WTC11 (cell line): ENCODE results near the gene RPL39L. TPM values are rescaled to one million over a fixed set of nuclear protein-coding genes. Genes with fewer than 3 reads are reported as not detected.

Source experiments
- ATAC-seq: fragments of 200-7000 bp; cut with Tn5 transposase; 2 replicates; pipeline ENCODE4 v1.10.0; 2021; ENCODE audit warnings: mild to moderate bottlenecking, moderate library complexity
- Bru-seq: library from RNA; stranded (reverse); fragments of 400-500 nt; gene quantifications from one replicate; lab custom pipeline; 2021; lab: Mats Ljungman, UMichigan
- CTCF ChIA-PET: fragments of 300-600 bp; sonication (Branson Sonifier 250); formaldehyde crosslinking; loops from one replicate; lab custom pipeline; 2021; ENCODE audit warnings: antibody characterized with exemption; lab: Charles Lee
- POLR2A ChIA-PET: fragments of 350-600 bp; sonication (Branson Sonifier 250); formaldehyde crosslinking; loops from one replicate; lab custom pipeline; 2021; ENCODE audit warnings: antibody characterized with exemption; lab: Charles Lee
- DNase-seq: peaks from one replicate; pipeline ENCODE4 v3.0.0; 2021; ENCODE audit warnings: low spot score
- H3K27ac Mint-ChIP-seq: 2 replicates; pipeline ENCODE4 v1.8.0; 2021; ENCODE audit warnings: mixed read lengths
- H3K27me3 Mint-ChIP-seq: 2 replicates; pipeline ENCODE4 v1.8.0; 2021; ENCODE audit warnings: low read depth, mild to moderate bottlenecking, moderate library complexity, mixed read lengths
- H3K36me3 Mint-ChIP-seq: 2 replicates; pipeline ENCODE4 v1.8.0; 2021; ENCODE audit warnings: mixed read lengths
- H3K4me1 Mint-ChIP-seq: 2 replicates; pipeline ENCODE4 v1.8.0; 2022; ENCODE audit warnings: mixed read lengths
- H3K4me3 Mint-ChIP-seq: 2 replicates; pipeline ENCODE4 v1.8.0; 2021; ENCODE audit warnings: mild to moderate bottlenecking, moderate library complexity, mixed read lengths
- H3K9me3 Mint-ChIP-seq: 2 replicates; pipeline ENCODE4 v1.8.0; 2021; ENCODE audit warnings: mixed read lengths
- CBFB ChIP-seq: sonication (generic); formaldehyde crosslinking; IDR thresholded peaks from 2 replicates; pipeline ENCODE4 v1.8.1; 2022; ENCODE audit warnings: mild to moderate bottlenecking, low read depth, missing genetic modification reagents
- CREB1 ChIP-seq: sonication (generic); formaldehyde crosslinking; IDR thresholded peaks from 2 replicates; pipeline ENCODE4 v1.8.0; 2023; ENCODE audit warnings: mild to moderate bottlenecking, missing genetic modification reagents
- FOXK1 ChIP-seq: sonication (generic); formaldehyde crosslinking; IDR thresholded peaks from 2 replicates; pipeline ENCODE4 v1.8.0; 2022; ENCODE audit warnings: mild to moderate bottlenecking, moderate library complexity, missing genetic modification reagents
- FOXP1 ChIP-seq: sonication (generic); formaldehyde crosslinking; IDR thresholded peaks from 2 replicates; pipeline ENCODE4 v1.8.0; 2022; ENCODE audit warnings: missing genetic modification reagents, mild to moderate bottlenecking, moderate library complexity, borderline replicate concordance
- HMGXB4 ChIP-seq: sonication (generic); formaldehyde crosslinking; IDR thresholded peaks from 2 replicates; pipeline ENCODE4 v1.8.1; 2023; ENCODE audit warnings: mild to moderate bottlenecking, moderate library complexity, missing genetic modification reagents
- IRF1 ChIP-seq: sonication (generic); formaldehyde crosslinking; IDR thresholded peaks from 2 replicates; pipeline ENCODE4 v1.8.0; 2023; ENCODE audit warnings: missing genetic modification reagents
- IRF2 ChIP-seq: sonication (generic); formaldehyde crosslinking; IDR thresholded peaks from 2 replicates; pipeline ENCODE4 v1.8.0; 2022; ENCODE audit warnings: low read depth, missing genetic modification reagents, borderline replicate concordance
- JAZF1 ChIP-seq: fragments of 250-450 bp; sonication (Bioruptor Pico); IDR thresholded peaks from 2 replicates; pipeline ENCODE4 v1.9.0; 2021; ENCODE audit warnings: moderate library complexity, mild to moderate bottlenecking, inconsistent platforms
- NFATC4 ChIP-seq: fragments of 250-450 bp; sonication (Bioruptor Pico); IDR thresholded peaks from 2 replicates; pipeline ENCODE4 v1.9.0; 2021; ENCODE audit warnings: mild to moderate bottlenecking
- NFE2L1 ChIP-seq: sonication (generic); formaldehyde crosslinking; IDR thresholded peaks from 2 replicates; pipeline ENCODE4 v1.8.1; 2023; ENCODE audit warnings: missing genetic modification reagents
- NR1H2 ChIP-seq: sonication (generic); formaldehyde crosslinking; IDR thresholded peaks from 2 replicates; pipeline ENCODE4 v1.9.0; 2021; ENCODE audit warnings: mild to moderate bottlenecking, moderate library complexity, missing genetic modification reagents
- PREB ChIP-seq: sonication (generic); formaldehyde crosslinking; IDR thresholded peaks from 2 replicates; pipeline ENCODE4 v1.8.1; 2022; ENCODE audit warnings: mild to moderate bottlenecking, missing genetic modification reagents, moderate library complexity, borderline replicate concordance
- PRRX2 ChIP-seq: fragments of 250-450 bp; sonication (Bioruptor Pico); IDR thresholded peaks from 2 replicates; pipeline ENCODE4 v1.8.0; 2021; ENCODE audit warnings: mild to moderate bottlenecking
- RELA ChIP-seq: sonication (generic); formaldehyde crosslinking; IDR thresholded peaks from 2 replicates; pipeline ENCODE4 v1.8.1; 2022; ENCODE audit warnings: missing genetic modification reagents, mild to moderate bottlenecking, borderline replicate concordance
- SMAD3 ChIP-seq: sonication (generic); formaldehyde crosslinking; IDR thresholded peaks from 2 replicates; pipeline ENCODE4 v1.8.0; 2022; ENCODE audit warnings: missing genetic modification reagents, mild to moderate bottlenecking, borderline replicate concordance
- USF1 ChIP-seq: sonication (generic); formaldehyde crosslinking; IDR thresholded peaks from 2 replicates; pipeline ENCODE4 v1.8.0; 2022; ENCODE audit warnings: mild to moderate bottlenecking, missing genetic modification reagents
- ZBTB21 ChIP-seq: sonication (generic); formaldehyde crosslinking; IDR thresholded peaks from 2 replicates; pipeline ENCODE4 v1.8.1; 2023; ENCODE audit warnings: mild to moderate bottlenecking, missing genetic modification reagents, borderline replicate concordance
- ZBTB43 ChIP-seq: sonication (generic); formaldehyde crosslinking; IDR thresholded peaks from 2 replicates; pipeline ENCODE4 v1.8.1; 2023; ENCODE audit warnings: mild to moderate bottlenecking, missing genetic modification reagents
- ZNF263 ChIP-seq: sonication (generic); formaldehyde crosslinking; IDR thresholded peaks from 2 replicates; pipeline ENCODE4 v1.8.1; 2022; ENCODE audit warnings: low read depth, mild to moderate bottlenecking, moderate library complexity, missing genetic modification reagents
- ZNF671 ChIP-seq: fragments of 250-450 bp; sonication (Bioruptor Pico); IDR thresholded peaks from 2 replicates; pipeline ENCODE4 v1.8.0; 2021; ENCODE audit warnings: mild to moderate bottlenecking
- long read RNA-seq, 3 experiments: library from RNA in 1 of 3; library from capped mRNA in 1 of 3; library from polyadenylated mRNA in 1 of 3; unstranded in 2 of 3; stranded (forward) in 1 of 3; transcript quantifications; one replicate each; pipeline ENCODE4 v2.0.0, GENCODE V29; 2021
- total RNA-seq: library from RNA; stranded (reverse); gene quantifications from 3 replicates; pipeline ENCODE4 v1.2.3, GENCODE V29; 2021
- TF ChIP-seq, protein P1 (sequence below): sonication (generic); formaldehyde crosslinking; IDR thresholded peaks from 2 replicates; pipeline ENCODE4 v1.8.0; 2022; ENCODE audit warnings: mild to moderate bottlenecking, missing genetic modification reagents
- TF ChIP-seq, protein P2 (sequence below): sonication (generic); formaldehyde crosslinking; IDR thresholded peaks from 2 replicates; pipeline ENCODE4 v1.8.0; 2022; ENCODE audit warnings: mild to moderate bottlenecking, missing genetic modification reagents
- TF ChIP-seq, protein P3 (sequence below): fragments of 200-600 bp; IDR thresholded peaks from 2 replicates; pipeline ENCODE4 v1.8.0; 2022; ENCODE audit warnings: antibody characterized with exemption
- TF ChIP-seq, protein P4 (sequence below): fragments of 250-450 bp; sonication (Bioruptor Pico); IDR thresholded peaks from 2 replicates; pipeline ENCODE4 v1.9.0; 2021; ENCODE audit warnings: moderate library complexity, mild to moderate bottlenecking, inconsistent platforms, borderline replicate concordance

The RPL39L gene
- total RNA-seq = 78.3 to 79.5 TPM (median 79.0 TPM) in 3 replicates
- Bru-seq, nascent RNA = percentile 98 among the genes with signal in this experiment
- long read RNA-seq, experiment 1, transcript RPL39L-202 (4 exons, 749 nt) = minor isoform, 20 of 243 reads
- long read RNA-seq, experiment 1, transcript RPL39L-201 (3 exons, 756 nt) = major isoform, 41 of 243 reads
- long read RNA-seq, experiment 1, partial matches to known transcripts = 33 of 243 reads
- long read RNA-seq, experiment 1, other reads (novel, unspliced or antisense) = 149 of 243 reads
- long read RNA-seq, experiment 2, transcript RPL39L-201 (3 exons, 756 nt) = major isoform, 64 of 216 reads
- long read RNA-seq, experiment 2, transcript RPL39L-202 (4 exons, 749 nt) = minor isoform, 25 of 216 reads
- long read RNA-seq, experiment 2, partial matches to known transcripts = 25 of 216 reads
- long read RNA-seq, experiment 2, other reads (novel, unspliced or antisense) = 101 of 216 reads
- long read RNA-seq, experiment 3, transcript RPL39L-201 (3 exons, 756 nt) = major isoform, 6 of 32 reads
- long read RNA-seq, experiment 3, partial matches to known transcripts = 5 of 32 reads
- long read RNA-seq, experiment 3, other reads (novel, unspliced or antisense) = 20 of 32 reads

DNA sequence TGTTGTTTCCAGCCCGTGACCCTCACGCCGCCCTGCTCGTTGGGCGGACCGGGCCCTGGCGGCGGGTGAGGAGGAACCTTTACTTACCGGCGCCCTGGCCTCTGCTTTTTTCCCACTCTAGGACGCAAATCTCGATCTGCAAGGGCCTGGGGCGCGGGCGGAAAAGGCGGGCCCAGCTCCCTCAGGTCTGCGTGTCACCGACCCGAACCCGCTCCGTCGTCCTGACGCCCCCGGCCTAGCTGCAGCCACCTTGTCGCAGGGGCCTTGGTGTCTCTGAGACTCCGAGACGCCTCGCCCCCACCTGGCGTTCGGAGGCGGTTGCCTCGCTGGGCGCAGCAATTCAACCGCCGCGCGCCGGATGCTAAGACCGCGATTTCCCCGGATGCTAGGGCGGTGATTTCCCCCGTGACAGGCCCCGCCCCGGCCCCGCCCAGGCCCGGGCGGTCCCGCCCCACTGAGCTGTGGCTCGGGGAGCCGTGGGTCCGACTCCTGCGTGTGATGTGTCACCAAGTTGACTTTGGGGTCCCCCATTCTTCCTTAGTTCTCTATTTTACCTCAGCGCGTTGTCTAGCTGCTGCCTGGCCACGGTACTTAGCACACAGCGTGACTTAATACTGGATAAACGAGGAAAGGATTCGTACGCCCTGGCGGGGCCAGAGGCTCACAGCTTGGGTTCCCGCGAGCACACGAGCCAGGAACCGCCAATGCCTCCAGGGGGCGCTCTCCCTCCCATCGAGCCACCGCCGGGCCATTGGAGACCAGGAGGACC, at the start of gene RPL39L:
Gene RPL39L (minus strand): TSS at position 371 of the 769 bp plus-strand sequence. CDS start 18,196 bp downstream, outside the sequence.
- POLR2A ChIA-PET = interaction anchor here (0.6 to 1.6 kb wide), 7 partner anchors 11 to 332 kb away, joined by 3 to 11 read pairs (median 3); no protein-coding TSS in a partner anchor
- H3K27me3 Mint-ChIP-seq = no peaks in the 10 kb centered on the region
- H3K27ac Mint-ChIP-seq = peak within 1 kb of the TSS; percentile 91
- peaks cover 6% of the 10 kb centered on the region for H3K4me1 Mint-ChIP-seq
- DNase-seq = peak; percentile 91
- peaks cover 57% of the 10 kb centered on the region for H3K36me3 Mint-ChIP-seq
- peak; percentile 91 for ATAC-seq
- H3K9me3 Mint-ChIP-seq = peaks cover 34% of the 10 kb centered on the region
- peak within 1 kb of the TSS; percentile 80 for H3K4me3 Mint-ChIP-seq
- CTCF ChIA-PET = interaction anchor here (0.7 to 5.0 kb wide), 64 partner anchors 8 to 575 kb away, joined by 3 to 136 read pairs (median 5); partner anchors contain the start of gene MASP1
- TF ChIP-seq ZBTB43 (CRISPR knock-in tag) = peak; percentile 85; the same call in 1 of the 2 replicates
- TF ChIP-seq RELA (CRISPR knock-in tag) = no peak
- TF ChIP-seq ZNF263 (CRISPR knock-in tag) = no peak
- TF ChIP-seq NFATC4 (CRISPR knock-in tag) = no peak
- TF ChIP-seq, protein P1, sequence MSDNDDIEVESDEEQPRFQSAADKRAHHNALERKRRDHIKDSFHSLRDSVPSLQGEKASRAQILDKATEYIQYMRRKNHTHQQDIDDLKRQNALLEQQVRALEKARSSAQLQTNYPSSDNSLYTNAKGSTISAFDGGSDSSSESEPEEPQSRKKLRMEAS (CRISPR knock-in tag) = peak; percentile 95
- peak; percentile 89; the same call in 1 of the 2 replicates for TF ChIP-seq NFE2L1 (CRISPR knock-in tag)
- 0 out of 2 replicates have a peak, but pooled peaks have one; percentile 32 for TF ChIP-seq NR1H2
- no peak for TF ChIP-seq IRF2 (CRISPR knock-in tag)
- no peak; the same call in 1 of the 2 replicates for TF ChIP-seq FOXK1 (CRISPR knock-in tag)
- peak; percentile 76 for TF ChIP-seq CREB1 (CRISPR knock-in tag)
- TF ChIP-seq FOXP1 (CRISPR knock-in tag) = peak; percentile 91
- 0 out of 2 replicates have a peak, but pooled peaks have one; percentile 67 for TF ChIP-seq CBFB (CRISPR knock-in tag)
- peak; percentile 72; the same call in 1 of the 2 replicates for TF ChIP-seq SMAD3 (CRISPR knock-in tag)
- TF ChIP-seq ZNF671 (CRISPR knock-in tag) = no peak
- 0 out of 2 replicates have a peak, but pooled peaks have one; percentile 9 for TF ChIP-seq IRF1 (CRISPR knock-in tag)
- TF ChIP-seq, protein P2, sequence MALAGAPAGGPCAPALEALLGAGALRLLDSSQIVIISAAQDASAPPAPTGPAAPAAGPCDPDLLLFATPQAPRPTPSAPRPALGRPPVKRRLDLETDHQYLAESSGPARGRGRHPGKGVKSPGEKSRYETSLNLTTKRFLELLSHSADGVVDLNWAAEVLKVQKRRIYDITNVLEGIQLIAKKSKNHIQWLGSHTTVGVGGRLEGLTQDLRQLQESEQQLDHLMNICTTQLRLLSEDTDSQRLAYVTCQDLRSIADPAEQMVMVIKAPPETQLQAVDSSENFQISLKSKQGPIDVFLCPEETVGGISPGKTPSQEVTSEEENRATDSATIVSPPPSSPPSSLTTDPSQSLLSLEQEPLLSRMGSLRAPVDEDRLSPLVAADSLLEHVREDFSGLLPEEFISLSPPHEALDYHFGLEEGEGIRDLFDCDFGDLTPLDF (CRISPR knock-in tag) = 0 out of 2 replicates have a peak, but pooled peaks have one; percentile 59
- no peak for TF ChIP-seq JAZF1
- TF ChIP-seq, protein P3, sequence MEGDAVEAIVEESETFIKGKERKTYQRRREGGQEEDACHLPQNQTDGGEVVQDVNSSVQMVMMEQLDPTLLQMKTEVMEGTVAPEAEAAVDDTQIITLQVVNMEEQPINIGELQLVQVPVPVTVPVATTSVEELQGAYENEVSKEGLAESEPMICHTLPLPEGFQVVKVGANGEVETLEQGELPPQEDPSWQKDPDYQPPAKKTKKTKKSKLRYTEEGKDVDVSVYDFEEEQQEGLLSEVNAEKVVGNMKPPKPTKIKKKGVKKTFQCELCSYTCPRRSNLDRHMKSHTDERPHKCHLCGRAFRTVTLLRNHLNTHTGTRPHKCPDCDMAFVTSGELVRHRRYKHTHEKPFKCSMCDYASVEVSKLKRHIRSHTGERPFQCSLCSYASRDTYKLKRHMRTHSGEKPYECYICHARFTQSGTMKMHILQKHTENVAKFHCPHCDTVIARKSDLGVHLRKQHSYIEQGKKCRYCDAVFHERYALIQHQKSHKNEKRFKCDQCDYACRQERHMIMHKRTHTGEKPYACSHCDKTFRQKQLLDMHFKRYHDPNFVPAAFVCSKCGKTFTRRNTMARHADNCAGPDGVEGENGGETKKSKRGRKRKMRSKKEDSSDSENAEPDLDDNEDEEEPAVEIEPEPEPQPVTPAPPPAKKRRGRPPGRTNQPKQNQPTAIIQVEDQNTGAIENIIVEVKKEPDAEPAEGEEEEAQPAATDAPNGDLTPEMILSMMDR = peak; percentile 97
- TF ChIP-seq, protein P4, sequence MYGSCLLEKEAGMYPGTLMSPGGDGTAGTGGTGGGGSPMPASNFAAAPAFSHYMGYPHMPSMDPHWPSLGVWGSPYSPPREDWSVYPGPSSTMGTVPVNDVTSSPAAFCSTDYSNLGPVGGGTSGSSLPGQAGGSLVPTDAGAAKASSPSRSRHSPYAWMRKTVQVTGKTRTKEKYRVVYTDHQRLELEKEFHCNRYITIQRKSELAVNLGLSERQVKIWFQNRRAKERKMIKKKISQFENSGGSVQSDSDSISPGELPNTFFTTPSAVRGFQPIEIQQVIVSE = no peak
- no peak for TF ChIP-seq PREB (CRISPR knock-in tag)
- no peak for TF ChIP-seq PRRX2 (CRISPR knock-in tag)
- TF ChIP-seq ZBTB21 (CRISPR knock-in tag) = 0 out of 2 replicates have a peak, but pooled peaks have one; percentile 12
- peak; percentile 79 for TF ChIP-seq HMGXB4 (CRISPR knock-in tag)
- peak; percentile 58; the same call in 1 of the 2 replicates for TF ChIP-seq USF1 (CRISPR knock-in tag)
